GM12878 (cell line): ENCODE measurements around the gene TCP11.

Source experiments
- EP300 ChIP-seq, 2 experiments: fragments of 150-350 bp in 1 of 2; IDR thresholded peaks; 2 replicates each; pipeline ENCODE4 v1.6.1; 2011 to 2012; ENCODE audit warnings: low read depth in 2 of 2, low read length in 2 of 2, borderline replicate concordance in 1 of 2, improper control_type of control experiment in 1 of 2, inconsistent platforms in 1 of 2; ENCODE audit not compliant: control insufficient read depth in 1 of 2
- EZH2 ChIP-seq: IDR thresholded peaks from 2 replicates; pipeline ENCODE4 v1.6.1; 2012; ENCODE audit warnings: low read depth, mild to moderate bottlenecking, control low read depth, inconsistent platforms, low read length, borderline replicate concordance; ENCODE audit not compliant: control insufficient read depth
- IRF3 ChIP-seq: fragments of 450-650 bp; IDR thresholded peaks from 2 replicates; pipeline ENCODE4 v1.6.1; 2014; ENCODE audit warnings: mild to moderate bottlenecking
- MLLT1 ChIP-seq: fragments of 450-650 bp; IDR thresholded peaks from 2 replicates; pipeline ENCODE4 v1.6.1; 2016; ENCODE audit warnings: mild to moderate bottlenecking
- PKNOX1 ChIP-seq: fragments of 450-650 bp; IDR thresholded peaks from 2 replicates; pipeline ENCODE4 v1.6.1; 2016; ENCODE audit warnings: mild to moderate bottlenecking
- POLR2AphosphoS2 ChIP-seq: IDR thresholded peaks from 2 replicates; pipeline ENCODE4 v1.6.1; 2011; ENCODE audit warnings: low read depth, mild to moderate bottlenecking, low read length, improper control_type of control experiment, moderate library complexity
- RAD21 ChIP-seq: IDR thresholded peaks from 2 replicates; pipeline ENCODE4 v1.6.1; 2011; ENCODE audit warnings: mild to moderate bottlenecking, low read depth, low read length, moderate library complexity; ENCODE audit not compliant: insufficient read depth
- RCOR1 ChIP-seq: conservative IDR thresholded peaks from 2 replicates; pipeline ENCODE4 v1.6.1; 2012; ENCODE audit warnings: low read depth, low read length, improper control_type of control experiment
- REST ChIP-seq: IDR thresholded peaks from 2 replicates; pipeline ENCODE4 v1.6.1; 2012; ENCODE audit warnings: mild to moderate bottlenecking, low read depth, low read length
- SIN3A ChIP-seq: IDR thresholded peaks from 2 replicates; pipeline ENCODE4 v1.6.1; 2012; ENCODE audit warnings: low read depth, low read length, improper control_type of control experiment
- TCF7 ChIP-seq: IDR thresholded peaks from 2 replicates; pipeline ENCODE4 v1.6.1; 2014; ENCODE audit warnings: antibody characterized with exemption, borderline replicate concordance
- YBX1 ChIP-seq: fragments of 450-650 bp; IDR thresholded peaks from 2 replicates; pipeline ENCODE4 v1.6.1; 2016; ENCODE audit warnings: antibody characterized with exemption
- TF ChIP-seq, protein P1 (sequence below): fragments of 450-650 bp; IDR thresholded peaks from 2 replicates; pipeline ENCODE4 v1.6.1; 2017; ENCODE audit warnings: mild to moderate bottlenecking
- TF ChIP-seq, protein P2 (sequence below), 3 experiments: IDR thresholded peaks in 2 of 3; conservative IDR thresholded peaks in 1 of 3; 2 replicates each; pipeline ENCODE4 v1.5.1; 2011; ENCODE audit warnings: low read depth in 3 of 3, low read length in 3 of 3, mild to moderate bottlenecking in 3 of 3, control low read depth in 2 of 3, moderate library complexity in 2 of 3, inconsistent platforms in 1 of 3, mixed read lengths in 1 of 3; ENCODE audit not compliant: control insufficient read depth in 2 of 3, insufficient read depth in 1 of 3; ENCODE audit errors: extremely low read depth in 1 of 3

- TF ChIP-seq, protein P1, sequence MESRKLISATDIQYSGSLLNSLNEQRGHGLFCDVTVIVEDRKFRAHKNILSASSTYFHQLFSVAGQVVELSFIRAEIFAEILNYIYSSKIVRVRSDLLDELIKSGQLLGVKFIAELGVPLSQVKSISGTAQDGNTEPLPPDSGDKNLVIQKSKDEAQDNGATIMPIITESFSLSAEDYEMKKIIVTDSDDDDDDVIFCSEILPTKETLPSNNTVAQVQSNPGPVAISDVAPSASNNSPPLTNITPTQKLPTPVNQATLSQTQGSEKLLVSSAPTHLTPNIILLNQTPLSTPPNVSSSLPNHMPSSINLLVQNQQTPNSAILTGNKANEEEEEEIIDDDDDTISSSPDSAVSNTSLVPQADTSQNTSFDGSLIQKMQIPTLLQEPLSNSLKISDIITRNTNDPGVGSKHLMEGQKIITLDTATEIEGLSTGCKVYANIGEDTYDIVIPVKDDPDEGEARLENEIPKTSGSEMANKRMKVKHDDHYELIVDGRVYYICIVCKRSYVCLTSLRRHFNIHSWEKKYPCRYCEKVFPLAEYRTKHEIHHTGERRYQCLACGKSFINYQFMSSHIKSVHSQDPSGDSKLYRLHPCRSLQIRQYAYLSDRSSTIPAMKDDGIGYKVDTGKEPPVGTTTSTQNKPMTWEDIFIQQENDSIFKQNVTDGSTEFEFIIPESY, result no peak
- no peak for TF ChIP-seq YBX1
- TF ChIP-seq MLLT1, result no peak
- TF ChIP-seq IRF3, result no peak
- no peak for TF ChIP-seq RCOR1
- TF ChIP-seq, protein P2, sequence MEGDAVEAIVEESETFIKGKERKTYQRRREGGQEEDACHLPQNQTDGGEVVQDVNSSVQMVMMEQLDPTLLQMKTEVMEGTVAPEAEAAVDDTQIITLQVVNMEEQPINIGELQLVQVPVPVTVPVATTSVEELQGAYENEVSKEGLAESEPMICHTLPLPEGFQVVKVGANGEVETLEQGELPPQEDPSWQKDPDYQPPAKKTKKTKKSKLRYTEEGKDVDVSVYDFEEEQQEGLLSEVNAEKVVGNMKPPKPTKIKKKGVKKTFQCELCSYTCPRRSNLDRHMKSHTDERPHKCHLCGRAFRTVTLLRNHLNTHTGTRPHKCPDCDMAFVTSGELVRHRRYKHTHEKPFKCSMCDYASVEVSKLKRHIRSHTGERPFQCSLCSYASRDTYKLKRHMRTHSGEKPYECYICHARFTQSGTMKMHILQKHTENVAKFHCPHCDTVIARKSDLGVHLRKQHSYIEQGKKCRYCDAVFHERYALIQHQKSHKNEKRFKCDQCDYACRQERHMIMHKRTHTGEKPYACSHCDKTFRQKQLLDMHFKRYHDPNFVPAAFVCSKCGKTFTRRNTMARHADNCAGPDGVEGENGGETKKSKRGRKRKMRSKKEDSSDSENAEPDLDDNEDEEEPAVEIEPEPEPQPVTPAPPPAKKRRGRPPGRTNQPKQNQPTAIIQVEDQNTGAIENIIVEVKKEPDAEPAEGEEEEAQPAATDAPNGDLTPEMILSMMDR (IDR thresholded peaks at IDR 0.05 in 2 of 3, conservative IDR thresholded peaks at IDR 0.05 in 1 of 3; ENCODE audit: control insufficient read depth in 2 of 3, extremely low read depth in 1 of 3, insufficient read depth in 1 of 3, low read depth in 3 of 3, low read length in 3 of 3), result no peak
- TF ChIP-seq EZH2, result no peak
- no peak for TF ChIP-seq PKNOX1
- TF ChIP-seq REST, result no peak
- TF ChIP-seq EP300 (IDR thresholded peaks at IDR 0.05; ENCODE audit: borderline replicate concordance in 1 of 2, control insufficient read depth in 1 of 2, low read depth in 2 of 2, low read length in 2 of 2), result no peak
- no peak for TF ChIP-seq SIN3A
- no peak for TF ChIP-seq RAD21
- no peak for TF ChIP-seq POLR2AphosphoS2
- TF ChIP-seq TCF7, result no peak
These were observed 13.8 kb upstream of the TCP11 start for GRCh38 chr6:35154947-35155346.
